Fibroblast of gingiva (primary cell): Measurements from ENCODE around the gene EIF4A3.

Source experiments
- DNase-seq: peaks from one replicate; pipeline ENCODE4 v3.0.0-alpha.2; 2011; ENCODE audit warnings: low read depth

The EIF4A3 gene

DNA sequence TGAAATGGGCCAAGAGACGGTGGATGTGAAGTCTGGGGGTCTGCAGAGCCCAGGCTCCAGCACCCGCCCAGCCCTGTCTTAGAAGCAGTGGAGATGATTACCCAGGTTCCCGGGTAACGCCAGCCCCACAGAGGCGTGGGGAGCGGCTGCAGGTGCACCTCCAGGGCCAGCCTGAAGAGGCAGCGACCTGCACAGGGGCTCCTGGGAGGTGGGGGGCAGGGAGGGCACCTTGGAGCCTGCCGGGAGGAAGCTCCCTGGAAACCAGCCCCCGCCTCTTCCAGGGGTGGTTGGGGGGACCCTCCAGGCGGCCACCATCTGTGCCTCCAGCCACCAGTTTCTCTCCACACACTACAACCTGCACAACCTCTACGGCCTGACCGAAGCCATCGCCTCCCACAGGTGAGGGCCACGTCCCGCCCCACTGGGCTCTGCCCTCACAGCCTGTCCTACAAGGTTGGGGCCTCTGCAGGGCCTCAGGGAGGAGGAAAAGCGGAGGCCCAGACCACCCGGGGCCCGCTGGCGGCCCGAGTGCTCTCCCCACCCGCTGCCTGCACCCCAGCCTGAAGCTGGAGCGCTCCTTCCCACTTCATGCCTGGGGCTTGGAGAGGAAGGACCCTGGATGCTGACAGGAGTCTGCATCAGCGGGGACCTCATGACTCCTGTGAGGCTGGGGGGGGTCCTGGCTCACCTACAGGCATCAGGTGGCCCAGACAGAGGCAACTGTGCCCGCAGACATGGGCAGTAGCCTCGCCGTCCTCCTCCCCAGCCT is 35.0 kb downstream of the EIF4A3 start:
- no peak for DNase-seq

DNA sequence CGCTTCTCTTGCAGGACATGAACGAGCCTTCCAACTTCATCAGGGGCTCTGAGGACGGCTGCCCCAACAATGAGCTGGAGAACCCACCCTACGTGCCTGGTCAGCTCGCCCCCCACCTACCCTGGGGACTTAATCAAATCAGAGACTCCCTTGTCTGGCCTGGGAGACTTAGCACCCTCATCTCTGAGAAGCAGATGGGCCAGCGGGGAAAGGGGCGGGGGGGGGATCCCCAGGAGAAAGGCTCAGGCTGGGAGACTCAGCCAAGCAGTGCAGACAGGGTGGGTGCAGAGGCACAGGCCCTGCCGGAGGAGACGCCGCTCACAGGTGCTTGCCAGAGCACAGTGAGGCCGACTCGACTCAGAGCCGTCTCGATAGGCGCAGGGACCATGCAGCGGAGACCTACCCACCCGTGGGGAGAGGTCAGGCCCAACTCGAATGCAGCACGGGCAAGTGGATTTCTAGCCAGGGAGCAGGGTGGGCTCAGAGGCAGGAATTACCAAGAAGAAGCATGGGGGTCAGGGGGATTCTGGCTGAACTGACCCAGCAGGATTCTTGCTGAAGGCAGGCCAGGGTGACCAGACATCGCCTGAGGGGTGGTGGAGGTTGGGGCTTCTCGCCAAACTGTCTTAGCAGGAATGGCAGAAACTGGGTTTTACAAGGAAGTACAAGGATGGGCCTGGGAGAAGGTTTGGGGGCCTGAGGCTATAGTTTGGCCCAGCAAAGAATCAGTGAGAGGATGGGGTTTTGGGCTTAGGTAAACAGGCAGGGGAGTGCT is 35.8 kb downstream of the EIF4A3 start:
- DNase-seq, result no peak

DNA sequence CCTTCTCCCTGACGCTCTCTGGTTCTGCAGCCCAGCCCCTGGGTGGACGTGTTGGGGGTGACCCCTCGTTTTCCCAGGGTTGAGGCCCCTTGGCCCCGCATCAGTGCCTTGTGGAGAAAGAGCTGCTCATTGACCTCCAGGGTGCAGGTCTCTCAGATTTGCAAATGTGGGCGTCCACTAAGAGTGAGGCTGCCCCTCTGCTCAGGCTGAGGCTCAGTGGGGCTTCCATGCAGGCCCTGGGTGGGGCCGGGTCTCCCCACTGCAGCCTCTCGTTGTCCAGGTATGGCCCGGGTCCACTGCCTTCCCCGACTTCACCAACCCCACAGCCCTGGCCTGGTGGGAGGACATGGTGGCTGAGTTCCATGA is 36.5 kb downstream of the EIF4A3 start:
- no peak for DNase-seq

DNA sequence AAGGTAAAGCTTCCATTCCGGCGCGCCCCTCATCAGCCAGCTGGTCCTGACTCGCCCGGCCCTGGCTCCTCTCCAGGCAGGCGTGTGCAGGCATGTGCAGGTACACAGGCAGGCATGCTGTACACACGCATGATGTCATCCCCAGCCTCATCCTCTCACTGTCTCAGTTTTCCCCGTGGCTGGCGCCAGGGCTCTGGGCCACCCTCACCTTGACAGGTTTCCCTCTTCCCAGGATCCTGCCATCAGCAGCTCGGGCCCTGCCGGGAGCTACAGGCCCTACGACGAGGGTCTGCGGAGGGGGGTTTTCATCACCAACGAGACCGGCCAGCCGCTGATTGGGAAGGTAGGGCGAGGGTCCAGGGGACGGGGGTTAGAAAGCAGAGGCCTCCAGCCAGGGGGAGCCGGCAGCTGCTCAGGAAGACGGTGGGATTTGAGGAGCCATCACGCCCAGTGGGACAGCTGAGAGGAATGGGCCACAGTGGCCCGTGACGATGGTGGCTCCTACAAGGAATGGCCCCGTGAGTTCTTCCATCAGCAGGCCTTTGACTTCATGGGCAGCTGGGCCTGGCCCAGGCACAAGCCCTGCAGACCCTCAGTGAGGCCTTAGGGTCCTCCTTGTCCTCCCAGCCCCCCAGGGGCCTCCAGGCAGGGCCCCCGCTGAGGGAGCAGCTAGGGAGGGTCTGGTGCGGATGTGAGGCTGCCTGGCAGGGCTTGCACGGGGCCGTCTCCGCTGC is 37.0 kb downstream of the EIF4A3 start:
- DNase-seq, result no peak

DNA sequence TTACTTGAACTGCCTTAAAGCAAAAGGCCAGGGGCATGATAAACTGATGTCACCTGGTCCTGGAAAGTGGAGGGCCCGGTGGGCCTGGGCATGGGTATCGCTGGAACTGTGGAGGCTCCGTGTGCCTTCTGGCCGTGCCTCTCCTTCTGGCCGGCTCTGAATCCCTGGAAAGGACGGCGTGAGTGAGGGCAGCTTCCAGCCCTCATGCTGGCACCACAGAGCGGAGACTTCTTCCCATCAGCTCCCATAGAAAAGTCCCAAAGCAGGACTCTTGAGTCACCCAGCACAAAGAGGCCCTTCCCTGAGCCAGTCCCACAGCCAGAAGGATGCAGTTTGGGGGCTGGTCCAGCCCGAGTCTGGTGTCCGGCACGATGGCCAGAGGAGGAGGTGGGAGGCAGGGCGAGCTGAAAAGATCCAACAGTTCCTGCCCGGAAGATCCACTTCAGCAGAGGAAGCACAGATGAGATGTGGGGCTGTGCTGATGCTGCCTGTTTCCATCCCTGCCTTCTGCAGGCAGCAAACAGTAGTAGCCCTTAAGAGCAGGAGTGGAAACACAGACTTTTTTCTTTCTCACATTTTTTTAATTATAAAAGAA is 37.8 kb downstream of the EIF4A3 start:
- DNase-seq, result no peak

DNA sequence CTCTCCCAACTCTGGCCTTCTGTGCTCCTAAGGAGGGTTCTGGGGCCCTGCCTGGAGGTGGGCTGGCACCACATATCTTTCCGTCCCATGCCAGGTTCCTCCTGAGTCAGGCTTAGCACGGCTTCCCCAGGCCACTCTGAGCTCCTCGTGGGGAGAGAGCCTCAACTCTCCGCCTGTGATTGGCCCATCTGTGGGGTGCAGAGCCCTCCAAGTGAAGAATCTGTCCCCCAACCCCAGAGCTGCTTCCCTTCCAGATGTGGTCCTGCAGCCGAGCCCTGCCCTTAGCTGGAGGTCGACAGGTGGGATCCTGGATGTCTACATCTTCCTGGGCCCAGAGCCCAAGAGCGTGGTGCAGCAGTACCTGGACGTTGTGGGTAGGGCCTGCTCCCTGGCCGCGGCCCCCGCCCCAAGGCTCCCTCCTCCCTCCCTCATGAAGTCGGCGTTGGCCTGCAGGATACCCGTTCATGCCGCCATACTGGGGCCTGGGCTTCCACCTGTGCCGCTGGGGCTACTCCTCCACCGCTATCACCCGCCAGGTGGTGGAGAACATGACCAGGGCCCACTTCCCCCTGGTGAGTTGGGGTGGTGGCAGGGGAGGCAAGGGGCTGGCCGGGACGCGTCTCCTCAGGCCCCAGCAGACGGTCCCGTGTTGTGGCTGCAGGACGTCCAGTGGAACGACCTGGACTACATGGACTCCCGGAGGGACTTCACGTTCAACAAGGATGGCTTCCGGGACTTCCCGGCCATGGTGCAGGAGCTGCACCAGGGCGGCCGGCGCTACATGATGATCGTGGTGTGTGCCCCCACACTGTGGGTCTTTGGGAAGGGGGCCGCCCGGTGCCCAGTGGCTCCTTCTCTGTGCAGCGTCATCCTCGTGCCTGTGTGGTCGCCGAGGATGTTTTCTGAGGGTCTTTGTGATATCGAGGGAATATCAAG is 38.6 kb downstream of the EIF4A3 start:
- DNase-seq, result no peak

DNA sequence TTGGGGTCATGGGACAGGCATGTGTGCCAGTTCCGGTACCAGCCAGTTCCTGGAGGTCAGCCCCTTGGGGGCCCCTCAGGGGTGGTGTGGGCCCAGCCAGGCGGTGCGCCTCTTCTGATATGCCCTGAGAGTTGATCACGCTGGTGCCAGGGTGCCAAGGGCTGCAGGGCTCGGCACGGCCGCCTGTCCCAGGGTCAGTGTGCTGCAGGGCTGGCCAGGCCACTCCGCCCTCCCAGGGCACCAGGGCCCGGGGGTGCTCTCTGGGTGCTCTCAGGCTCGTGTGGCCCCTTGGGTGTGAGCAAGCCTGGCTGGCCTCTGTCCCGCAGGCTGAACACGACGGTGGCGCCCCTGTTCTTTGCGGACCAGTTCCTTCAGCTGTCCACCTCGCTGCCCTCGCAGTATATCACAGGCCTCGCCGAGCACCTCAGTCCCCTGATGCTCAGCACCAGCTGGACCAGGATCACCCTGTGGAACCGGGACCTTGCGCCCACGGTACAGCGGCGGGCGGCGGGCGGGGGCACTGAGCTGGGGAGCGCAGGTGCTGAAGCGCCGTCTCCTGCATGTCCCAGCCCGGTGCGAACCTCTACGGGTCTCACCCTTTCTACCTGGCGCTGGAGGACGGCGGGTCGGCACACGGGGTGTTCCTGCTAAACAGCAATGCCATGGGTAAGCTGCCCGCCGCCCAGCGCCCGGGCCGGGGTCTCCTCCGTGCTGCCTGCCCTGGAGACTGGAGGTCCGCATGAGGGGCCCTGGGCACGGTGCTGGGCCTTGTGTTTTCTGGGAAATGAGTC is 39.5 kb downstream of the EIF4A3 start:
- DNase-seq, result no peak

DNA sequence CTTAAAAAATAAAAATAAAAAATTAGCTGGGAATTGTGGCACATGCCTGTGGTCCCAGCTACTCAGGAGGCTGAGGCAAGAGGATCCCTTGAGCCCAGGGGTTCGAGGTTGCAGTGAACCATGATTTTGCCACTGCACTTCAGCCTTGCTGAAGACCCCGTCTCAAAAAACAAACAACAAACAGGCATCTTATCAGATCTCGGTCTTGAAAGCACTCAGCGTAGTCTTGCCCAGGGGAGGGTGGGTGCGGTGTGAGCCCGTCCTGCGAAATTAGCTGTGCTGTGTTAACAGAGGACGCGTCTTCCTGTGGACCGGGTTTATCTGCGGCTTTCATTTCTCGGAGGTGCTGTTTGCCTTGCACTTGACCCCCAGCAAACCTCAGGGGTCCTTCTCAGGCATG is 40.2 kb downstream of the EIF4A3 start:
- DNase-seq, result no peak

DNA sequence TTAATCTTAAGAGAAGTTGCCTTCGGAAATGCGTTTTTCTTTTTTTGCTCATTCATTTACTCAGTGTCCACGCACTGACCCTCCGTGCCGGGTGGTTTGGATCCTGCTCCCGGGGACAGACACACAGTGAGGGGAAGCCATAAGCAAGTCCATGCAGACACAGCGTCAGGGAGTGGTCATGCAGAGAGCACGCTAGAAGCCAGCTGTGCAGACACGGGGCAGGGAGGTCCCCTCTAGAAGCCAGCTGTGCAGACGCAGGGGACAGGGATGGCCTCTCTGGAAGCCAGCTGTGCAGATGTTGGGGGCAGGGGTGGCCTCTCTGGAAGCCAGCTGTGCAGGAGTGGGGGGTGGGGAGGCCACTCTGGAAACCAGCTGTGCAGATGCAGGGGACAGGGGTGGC is 40.8 kb downstream of the EIF4A3 start:
- no peak for DNase-seq

DNA sequence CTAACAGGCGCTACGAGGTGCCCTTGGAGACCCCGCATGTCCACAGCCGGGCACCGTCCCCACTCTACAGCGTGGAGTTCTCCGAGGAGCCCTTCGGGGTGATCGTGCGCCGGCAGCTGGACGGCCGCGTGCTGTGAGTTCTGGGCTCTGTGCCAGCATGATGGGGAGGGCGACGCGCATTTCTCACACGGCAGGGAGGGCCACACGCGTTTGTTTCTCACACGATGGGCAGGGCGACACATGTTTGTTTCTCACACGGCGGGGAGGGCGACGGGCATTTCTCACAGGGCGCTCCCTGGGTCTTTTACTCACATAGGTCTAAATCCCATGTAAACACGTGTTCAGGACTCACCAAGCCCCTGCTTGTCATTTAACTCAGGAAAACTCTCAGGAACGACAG is 41.2 kb downstream of the EIF4A3 start:
- DNase-seq, result no peak

DNA sequence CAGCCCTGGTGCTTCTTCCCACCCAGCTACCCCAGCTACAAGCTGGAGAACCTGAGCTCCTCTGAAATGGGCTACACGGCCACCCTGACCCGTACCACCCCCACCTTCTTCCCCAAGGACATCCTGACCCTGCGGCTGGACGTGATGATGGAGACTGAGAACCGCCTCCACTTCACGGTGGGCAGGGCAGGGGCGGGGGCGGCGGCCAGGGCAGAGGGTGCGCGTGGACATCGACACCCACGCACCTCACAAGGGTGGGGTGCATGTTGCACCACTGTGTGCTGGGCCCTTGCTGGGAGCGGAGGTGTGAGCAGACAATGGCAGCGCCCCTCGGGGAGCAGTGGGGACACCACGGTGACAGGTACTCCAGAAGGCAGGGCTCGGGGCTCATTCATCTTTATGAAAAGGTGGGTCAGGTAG is 42.0 kb downstream of the EIF4A3 start:
- DNase-seq, result no peak

DNA sequence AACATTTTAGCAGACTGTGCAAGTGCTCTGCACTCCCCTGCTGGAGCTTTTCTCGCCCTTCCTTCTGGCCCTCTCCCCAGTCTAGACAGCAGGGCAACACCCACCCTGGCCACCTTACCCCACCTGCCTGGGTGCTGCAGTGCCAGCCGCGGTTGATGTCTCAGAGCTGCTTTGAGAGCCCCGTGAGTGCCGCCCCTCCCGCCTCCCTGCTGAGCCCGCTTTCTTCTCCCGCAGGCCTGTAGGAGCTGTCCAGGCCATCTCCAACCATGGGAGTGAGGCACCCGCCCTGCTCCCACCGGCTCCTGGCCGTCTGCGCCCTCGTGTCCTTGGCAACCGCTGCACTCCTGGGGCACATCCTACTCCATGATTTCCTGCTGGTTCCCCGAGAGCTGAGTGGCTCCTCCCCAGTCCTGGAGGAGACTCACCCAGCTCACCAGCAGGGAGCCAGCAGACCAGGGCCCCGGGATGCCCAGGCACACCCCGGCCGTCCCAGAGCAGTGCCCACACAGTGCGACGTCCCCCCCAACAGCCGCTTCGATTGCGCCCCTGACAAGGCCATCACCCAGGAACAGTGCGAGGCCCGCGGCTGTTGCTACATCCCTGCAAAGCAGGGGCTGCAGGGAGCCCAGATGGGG is 42.5 kb downstream of the EIF4A3 start:
- no peak for DNase-seq

DNA sequence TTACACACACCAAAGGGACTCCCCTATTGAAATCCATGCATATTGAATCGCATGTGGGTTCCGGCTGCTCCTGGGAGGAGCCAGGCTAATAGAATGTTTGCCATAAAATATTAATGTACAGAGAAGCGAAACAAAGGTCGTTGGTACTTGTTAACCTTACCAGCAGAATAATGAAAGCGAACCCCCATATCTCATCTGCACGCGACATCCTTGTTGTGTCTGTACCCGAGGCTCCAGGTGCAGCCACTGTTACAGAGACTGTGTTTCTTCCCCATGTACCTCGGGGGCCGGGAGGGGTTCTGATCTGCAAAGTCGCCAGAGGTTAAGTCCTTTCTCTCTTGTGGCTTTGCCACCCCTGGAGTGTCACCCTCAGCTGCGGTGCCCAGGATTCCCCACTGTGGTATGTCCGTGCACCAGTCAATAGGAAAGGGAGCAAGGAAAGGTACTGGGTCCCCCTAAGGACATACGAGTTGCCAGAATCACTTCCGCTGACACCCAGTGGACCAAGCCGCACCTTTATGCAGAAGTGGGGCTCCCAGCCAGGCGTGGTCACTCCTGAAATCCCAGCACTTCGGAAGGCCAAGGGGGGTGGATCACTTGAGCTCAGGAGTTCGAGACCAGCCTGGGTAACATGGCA is 43.4 kb downstream of the EIF4A3 start:
- no peak for DNase-seq

DNA sequence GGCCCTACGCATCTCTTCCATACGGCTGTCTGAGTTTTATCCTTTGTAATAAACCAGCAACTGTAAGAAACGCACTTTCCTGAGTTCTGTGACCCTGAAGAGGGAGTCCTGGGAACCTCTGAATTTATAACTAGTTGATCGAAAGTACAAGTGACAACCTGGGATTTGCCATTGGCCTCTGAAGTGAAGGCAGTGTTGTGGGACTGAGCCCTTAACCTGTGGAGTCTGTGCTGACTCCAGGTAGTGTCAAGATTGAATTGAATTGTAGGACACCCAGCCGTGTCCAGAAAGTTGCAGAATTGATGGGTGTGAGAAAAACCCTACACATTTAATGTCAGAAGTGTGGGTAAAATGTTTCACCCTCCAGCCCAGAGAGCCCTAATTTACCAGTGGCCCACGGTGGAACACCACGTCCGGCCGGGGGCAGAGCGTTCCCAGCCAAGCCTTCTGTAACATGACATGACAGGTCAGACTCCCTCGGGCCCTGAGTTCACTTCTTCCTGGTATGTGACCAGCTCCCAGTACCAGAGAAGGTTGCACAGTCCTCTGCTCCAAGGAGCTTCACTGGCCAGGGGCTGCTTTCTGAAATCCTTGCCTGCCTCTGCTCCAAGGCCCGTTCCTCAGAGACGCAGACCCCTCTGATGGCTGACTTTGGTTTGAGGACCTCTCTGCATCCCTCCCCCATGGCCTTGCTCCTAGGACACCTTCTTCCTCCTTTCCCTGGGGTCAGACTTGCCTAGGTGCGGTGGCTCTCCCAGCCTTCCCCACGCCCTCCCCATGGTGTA is 44.1 kb downstream of the EIF4A3 start:
- no peak for DNase-seq

DNA sequence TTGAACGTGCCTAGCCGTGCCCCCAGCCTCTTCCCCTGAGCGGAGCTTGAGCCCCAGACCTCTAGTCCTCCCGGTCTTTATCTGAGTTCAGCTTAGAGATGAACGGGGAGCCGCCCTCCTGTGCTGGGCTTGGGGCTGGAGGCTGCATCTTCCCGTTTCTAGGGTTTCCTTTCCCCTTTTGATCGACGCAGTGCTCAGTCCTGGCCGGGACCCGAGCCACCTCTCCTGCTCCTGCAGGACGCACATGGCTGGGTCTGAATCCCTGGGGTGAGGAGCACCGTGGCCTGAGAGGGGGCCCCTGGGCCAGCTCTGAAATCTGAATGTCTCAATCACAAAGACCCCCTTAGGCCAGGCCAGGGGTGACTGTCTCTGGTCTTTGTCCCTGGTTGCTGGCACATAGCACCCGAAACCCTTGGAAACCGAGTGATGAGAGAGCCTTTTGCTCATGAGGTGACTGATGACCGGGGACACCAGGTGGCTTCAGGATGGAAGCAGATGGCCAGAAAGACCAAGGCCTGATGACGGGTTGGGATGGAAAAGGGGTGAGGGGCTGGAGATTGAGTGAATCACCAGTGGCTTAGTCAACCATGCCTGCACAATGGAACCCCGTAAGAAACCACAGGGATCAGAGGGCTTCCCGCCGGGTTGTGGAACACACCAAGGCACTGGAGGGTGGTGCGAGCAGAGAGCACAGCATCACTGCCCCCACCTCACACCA is 44.8 kb downstream of the EIF4A3 start:
- no peak for DNase-seq

DNA sequence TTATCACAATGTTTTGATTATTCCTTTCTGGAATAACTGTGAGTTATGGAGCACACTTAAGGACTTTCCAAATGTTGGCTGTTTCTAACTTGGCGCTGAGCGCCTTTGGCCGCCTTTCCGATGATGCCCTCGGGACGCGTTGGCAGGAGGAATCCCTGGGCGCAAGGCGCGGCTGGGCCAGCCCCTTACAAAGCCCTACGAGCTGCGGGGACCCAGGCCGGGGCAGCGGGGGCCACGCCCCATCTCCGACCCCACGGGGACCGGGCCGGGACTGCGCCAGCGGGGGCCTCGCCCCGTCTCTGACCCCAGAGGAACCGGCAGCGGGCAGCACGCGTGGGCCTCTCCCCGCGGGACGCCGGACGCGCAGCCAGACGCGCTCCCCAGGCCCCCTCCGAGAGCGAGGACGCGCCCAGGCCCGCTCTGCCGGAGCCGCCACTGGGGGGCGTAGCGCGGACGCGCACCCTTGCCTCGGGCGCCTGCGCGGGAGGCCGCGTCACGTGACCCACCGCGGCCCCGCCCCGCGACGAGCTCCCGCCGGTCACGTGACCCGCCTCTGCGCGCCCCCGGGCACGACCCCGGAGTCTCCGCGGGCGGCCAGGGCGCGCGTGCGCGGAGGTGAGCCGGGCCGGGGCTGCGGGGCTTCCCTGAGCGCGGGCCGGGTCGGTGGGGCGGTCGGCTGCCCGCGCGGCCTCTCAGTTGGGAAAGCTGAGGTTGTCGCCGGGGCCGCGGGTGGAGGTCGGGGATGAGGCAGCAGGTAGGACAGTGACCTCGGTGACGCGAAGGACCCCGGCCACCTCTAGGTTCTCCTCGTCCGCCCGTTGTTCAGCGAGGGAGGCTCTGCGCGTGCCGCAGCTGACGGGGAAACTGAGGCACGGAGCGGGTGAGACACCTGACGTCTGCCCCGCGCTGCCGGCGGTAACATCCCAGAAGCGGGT is 45.6 kb downstream of the EIF4A3 start, which contains the start of gene GAA:
TSS of gene GAA (plus strand) at position 571 of the 935 bp plus-strand sequence. CDS start 3,006 bp downstream, outside the sequence.
- peak; percentile 79 for DNase-seq

DNA sequence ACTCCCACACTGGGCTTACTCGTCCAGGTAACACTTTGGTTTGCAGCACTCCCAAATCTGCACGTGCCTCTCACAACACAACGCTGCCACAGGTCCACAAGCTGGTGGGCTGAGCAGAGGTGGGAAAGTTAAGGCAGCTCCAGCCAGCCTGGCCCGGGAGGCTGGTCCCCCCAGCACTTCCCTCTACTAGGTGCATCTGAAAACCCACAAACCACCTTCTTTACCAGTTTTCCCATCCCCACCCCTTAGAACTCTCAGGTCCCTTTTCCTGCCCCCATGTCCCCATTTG is 46.9 kb downstream of the EIF4A3 start:
- no peak for DNase-seq
